ENCODE data around the gene FAU. TPM values are rescaled to one million over a fixed set of nuclear protein-coding genes. Genes with fewer than 3 reads are reported as not detected.
A peak's percentile ranks its signal among the peaks of the same experiment; 100 is the strongest.

Gene FAU
- total RNA-seq, 1 donor from 2014 or later, result 722 TPM

- DNase-seq (ENCODE audit: low spot score), result peak; percentile 97
- intact Hi-C loops (cut with DNase I), result loop anchor here (10.0 kb wide), 2 partner anchors 97 to 187 kb away; partner anchors contain the start of genes ARL2 and PPP2R5B
- ATAC-seq, result peak; percentile 93
Observed at GRCh38 chr11:65111744-65112545, 10.0 kb downstream of the FAU start, which contains the start of gene TM7SF2. Gene TM7SF2, plus strand, starts transcription at chr11:65111872. Its CDS starts 144 bp downstream, at chr11:65112016.

- intact Hi-C loops (cut with DNase I), result loop anchor here (10.0 kb wide), 2 partner anchors 96 to 186 kb away; partner anchors contain the start of genes ARL2 and PPP2R5B
- peak; percentile 1 for ATAC-seq
- no peak for DNase-seq (ENCODE audit: low spot score)
Observed at GRCh38 chr11:65111159-65111743, 10.7 kb downstream of the FAU start.

- intact Hi-C loops (cut with DNase I), result loop anchor here (10.0 kb wide), 2 partner anchors 96 to 186 kb away; partner anchors contain the start of genes ARL2 and PPP2R5B
- DNase-seq (ENCODE audit: low spot score) (peak; percentile 96), ATAC-seq (peak; percentile 73)
Observed at GRCh38 chr11:65110354-65110861, 11.5 kb downstream of the FAU start.

GRCh38 chr11:65109231-65110198 is 12.4 kb downstream of the FAU start:
- ATAC-seq, result no peak
- intact Hi-C loops (cut with DNase I), result loop anchor here (10.0 kb wide), 2 partner anchors 95 to 185 kb away; partner anchors contain the start of genes ARL2 and PPP2R5B
- DNase-seq (ENCODE audit: low spot score), result peak; percentile 64

- no peak for DNase-seq (ENCODE audit: low spot score)
- ATAC-seq, result no peak
- intact Hi-C loops (cut with DNase I), result no loop called here
Observed at GRCh38 chr11:65108469-65109123, 13.3 kb downstream of the FAU start.

- no peak for ATAC-seq
- intact Hi-C loops (cut with DNase I), result no loop called here
Observed at GRCh38 chr11:65107751-65108468, 14.0 kb downstream of the FAU start.

GRCh38 chr11:65107078-65107477 is 14.9 kb downstream of the FAU start:
- no peak for DNase-seq (ENCODE audit: low spot score)
- ATAC-seq, result no peak
- intact Hi-C loops (cut with DNase I), result no loop called here

More at GRCh38 chr11:65107751-65108468, 14.0 kb downstream of the FAU start:
- no peak for DNase-seq (ENCODE audit: low spot score)

- intact Hi-C loops (cut with DNase I), result no loop called here
- no peak for DNase-seq (ENCODE audit: low spot score)
- no peak for ATAC-seq
Observed at GRCh38 chr11:65104628-65105027, 17.3 kb downstream of the FAU start.

GRCh38 chr11:65103476-65103875 is 18.5 kb downstream of the FAU start:
- intact Hi-C loops (cut with DNase I), result no loop called here
- DNase-seq (ENCODE audit: low spot score) (no peak), ATAC-seq (no peak)

- ATAC-seq (peak; percentile 76), DNase-seq (ENCODE audit: low spot score) (no peak)
- intact Hi-C loops (cut with DNase I), result no loop called here
Observed at GRCh38 chr11:65102142-65103095, 19.5 kb downstream of the FAU start.

- ATAC-seq, result no peak
- no peak for DNase-seq (ENCODE audit: low spot score)
- intact Hi-C loops (cut with DNase I), result no loop called here
Observed at GRCh38 chr11:65100674-65101350, 21.1 kb downstream of the FAU start.

- intact Hi-C loops (cut with DNase I), result no loop called here
- no peak for DNase-seq (ENCODE audit: low spot score)
- ATAC-seq, result no peak
Observed at GRCh38 chr11:65096926-65097325, 25.0 kb downstream of the FAU start.

- DNase-seq (ENCODE audit: low spot score) (peak; percentile 90), ATAC-seq (peak; percentile 97)
- intact Hi-C loops (cut with DNase I), result no loop called here
Observed at GRCh38 chr11:65095974-65096806, 25.7 kb downstream of the FAU start, which contains the start of gene VPS51. Gene VPS51, plus strand, starts transcription at chr11:65096214. Its CDS starts 37 bp downstream, at chr11:65096251.

GRCh38 chr11:65095427-65095826 is 26.5 kb downstream of the FAU start:
- DNase-seq (ENCODE audit: low spot score) (no peak), ATAC-seq (no peak)
- intact Hi-C loops (cut with DNase I), result no loop called here

- DNase-seq (ENCODE audit: low spot score) (no peak), ATAC-seq (no peak)
- intact Hi-C loops (cut with DNase I), result no loop called here
Observed at GRCh38 chr11:65090628-65091027, 31.3 kb downstream of the FAU start.
